ENCODE data around the gene ACSL1. TPM values are rescaled to one million over a fixed set of nuclear protein-coding genes. Genes with fewer than 3 reads are reported as not detected.

ACSL1 gene
- total RNA-seq, 1 donor, result 57.5 TPM

DNA sequence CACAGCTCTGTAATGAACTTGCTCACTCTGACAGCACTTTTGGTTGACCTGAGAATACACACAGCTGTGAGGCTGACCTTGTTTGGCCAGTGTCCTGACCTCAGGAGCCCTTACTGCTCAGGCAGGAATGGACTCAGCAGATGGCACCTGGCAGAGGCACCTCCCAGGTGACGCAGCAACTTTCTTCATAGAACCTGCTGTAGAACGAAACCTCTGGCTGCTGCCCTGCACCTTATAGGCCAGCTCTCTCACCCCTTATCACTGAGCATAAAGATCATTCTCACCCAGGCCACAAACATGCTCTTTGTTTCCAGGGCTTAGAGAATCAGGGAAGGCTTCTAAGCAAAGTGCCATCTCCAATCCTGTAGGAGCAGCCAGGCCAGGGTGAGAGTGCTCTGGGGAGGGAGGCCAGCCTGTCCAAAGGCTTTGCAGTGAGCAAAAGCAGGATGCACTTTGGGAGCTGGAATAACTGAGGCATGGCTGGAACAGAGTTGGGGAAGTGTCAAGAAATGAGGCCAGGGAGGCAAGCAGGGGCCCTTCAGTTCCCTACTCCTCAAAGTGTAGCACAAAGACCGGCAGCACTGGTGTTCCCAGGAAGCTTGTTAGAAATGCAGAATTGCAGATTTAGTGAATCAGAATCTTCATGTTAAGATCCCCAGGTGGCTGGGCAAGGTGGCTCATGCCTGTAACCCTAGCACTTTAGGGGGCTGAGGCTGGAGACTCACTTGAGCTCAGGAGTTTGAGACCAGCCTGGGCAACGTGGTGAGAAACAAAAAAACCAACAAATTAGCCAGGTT lies 78.5 kb downstream of the ACSL1 start:
- H3K79me2 ChIP-seq (ENCODE audit: insufficient read depth, low read length), result no peaks in the 10 kb centered on the region

GRCh38 chr4:184745831-184746795 lies 79.7 kb downstream of the ACSL1 start:
- Histone ChIP-seq H2AFZ (ENCODE audit: low read length) (peak overlapping the region; percentile 44), H3K27ac (ENCODE audit: low read depth, low read length) (peak overlapping the region; percentile 82), H3K4me3 (ENCODE audit: insufficient read depth, low read length) (peak overlapping the region; percentile 46), H3K4me2 (ENCODE audit: insufficient read depth, low read length) (peak overlapping the region; percentile 81), H3K36me3 (ENCODE audit: insufficient read depth, low read length) (no peaks in the 10 kb centered on the region), H3K79me2 (ENCODE audit: insufficient read depth, low read length) (no peaks in the 10 kb centered on the region), H3K4me1 (ENCODE audit: insufficient read depth, low read length) (peaks cover 15% of the 10 kb centered on the region), H3K27me3 (ENCODE audit: insufficient read depth, low read length) (no peaks in the 10 kb centered on the region), H4K20me1 (ENCODE audit: insufficient read depth, low read length) (no peaks in the 10 kb centered on the region), H3K9me3 (ENCODE audit: low read depth, low read length) (no peaks in the 10 kb centered on the region)
- peak; percentile 89 for TF ChIP-seq CTCF (IDR thresholded peaks at IDR 0.05; ENCODE audit: extremely low read depth, low read depth, low read length)
- peak; percentile 97 for DNase-seq (ENCODE audit: insufficient read length, low spot score, missing footprints)

More for the DNA sequence above, 78.5 kb downstream of the ACSL1 start:
- H3K4me3 ChIP-seq (ENCODE audit: insufficient read depth, low read length), result no peak overlapping the region
- peak overlapping the region; percentile 44 for H2AFZ ChIP-seq (ENCODE audit: low read length)
- no peaks in the 10 kb centered on the region for H3K27me3 ChIP-seq (ENCODE audit: insufficient read depth, low read length)
- no peaks in the 10 kb centered on the region for H4K20me1 ChIP-seq (ENCODE audit: insufficient read depth, low read length)
- TF ChIP-seq CTCF (IDR thresholded peaks at IDR 0.05; ENCODE audit: extremely low read depth, low read depth, low read length), result no peak
- peaks cover 15% of the 10 kb centered on the region for H3K4me1 ChIP-seq (ENCODE audit: insufficient read depth, low read length)
- H3K27ac ChIP-seq (ENCODE audit: low read depth, low read length), result peak overlapping the region; percentile 82
- H3K9me3 ChIP-seq (ENCODE audit: low read depth, low read length), result no peaks in the 10 kb centered on the region
- peak overlapping the region; percentile 81 for H3K4me2 ChIP-seq (ENCODE audit: insufficient read depth, low read length)
- DNase-seq (ENCODE audit: insufficient read length, low spot score, missing footprints), result no peak
- H3K36me3 ChIP-seq (ENCODE audit: insufficient read depth, low read length), result no peaks in the 10 kb centered on the region

DNA sequence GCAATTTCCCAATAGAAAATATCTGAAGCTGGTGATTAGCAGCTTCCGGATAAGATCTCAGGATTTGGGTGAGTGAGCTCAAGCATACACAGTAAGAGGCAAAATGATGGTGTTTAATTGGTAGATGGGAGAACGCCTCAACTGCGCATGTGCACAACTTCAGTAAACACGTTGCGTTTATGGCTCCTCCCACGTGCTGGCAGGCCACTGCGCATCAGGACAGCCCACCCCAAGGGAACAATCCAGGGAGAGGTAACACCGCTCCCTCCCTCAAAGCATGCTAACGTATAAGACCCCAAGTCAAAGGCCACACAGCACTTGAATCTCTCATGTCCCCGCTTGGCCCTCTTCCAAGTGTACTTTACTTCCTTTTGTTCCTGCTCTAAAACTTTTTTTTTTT lies 81.5 kb downstream of the ACSL1 start:
- no peak overlapping the region for H3K27ac ChIP-seq (ENCODE audit: low read depth, low read length)
- H3K79me2 ChIP-seq (ENCODE audit: insufficient read depth, low read length), result no peaks in the 10 kb centered on the region
- no peaks in the 10 kb centered on the region for H3K27me3 ChIP-seq (ENCODE audit: insufficient read depth, low read length)
- no peak for TF ChIP-seq CTCF (IDR thresholded peaks at IDR 0.05; ENCODE audit: extremely low read depth, low read depth, low read length)
- H3K36me3 ChIP-seq (ENCODE audit: insufficient read depth, low read length), result no peaks in the 10 kb centered on the region
- H3K4me1 ChIP-seq (ENCODE audit: insufficient read depth, low read length), result peaks cover 15% of the 10 kb centered on the region
- no peaks in the 10 kb centered on the region for H3K9me3 ChIP-seq (ENCODE audit: low read depth, low read length)
- no peaks in the 10 kb centered on the region for H4K20me1 ChIP-seq (ENCODE audit: insufficient read depth, low read length)
- no peak for DNase-seq (ENCODE audit: insufficient read length, low spot score, missing footprints)
- H3K4me3 ChIP-seq (ENCODE audit: insufficient read depth, low read length), result no peak overlapping the region
- H2AFZ ChIP-seq (ENCODE audit: low read length), result peak overlapping the region; percentile 21
- no peak overlapping the region for H3K4me2 ChIP-seq (ENCODE audit: insufficient read depth, low read length)
